Chondrocyte (in vitro differentiated cells): ENCODE results near the gene IGIP. TPM values are rescaled to one million over a fixed set of nuclear protein-coding genes. Genes with fewer than 3 reads are reported as not detected.

ENCODE experiments used
- DNase-seq: peaks from one replicate; pipeline ENCODE4 v3.0.0; 2021; ENCODE audit warnings: mixed read lengths, low spot score
- H3K27ac Mint-ChIP-seq: one replicate; pipeline ENCODE4 v1.8.0; 2021; ENCODE audit warnings: mild to moderate bottlenecking, moderate library complexity, mixed read lengths; ENCODE audit not compliant: unreplicated experiment
- H3K27me3 Mint-ChIP-seq: 2 replicates; pipeline ENCODE4 v1.8.0; 2021; ENCODE audit warnings: low read depth, mixed read lengths
- H3K36me3 Mint-ChIP-seq: 2 replicates; pipeline ENCODE4 v1.8.0; 2021; ENCODE audit warnings: low read depth, mixed read lengths
- H3K4me1 Mint-ChIP-seq: 2 replicates; pipeline ENCODE4 v1.8.0; 2021; ENCODE audit warnings: low read depth, mild to moderate bottlenecking, mixed read lengths
- H3K4me3 Mint-ChIP-seq: one replicate; pipeline ENCODE4 v1.8.0; 2021; ENCODE audit warnings: mild to moderate bottlenecking, moderate library complexity, mixed read lengths; ENCODE audit not compliant: unreplicated experiment
- H3K9me3 Mint-ChIP-seq: 2 replicates; pipeline ENCODE4 v1.8.0; 2021; ENCODE audit warnings: low read depth, mixed read lengths
- total RNA-seq: library from RNA; stranded (reverse); gene quantifications from 3 replicates; pipeline ENCODE4 v1.2.1, GENCODE V29; 2021
- TF ChIP-seq, protein P1 (sequence below): fragments of 200-600 bp; sonication (generic); IDR thresholded peaks from 2 replicates; pipeline ENCODE4 v1.5.0; 2021; ENCODE audit warnings: antibody characterized with exemption, mild to moderate bottlenecking, moderate library complexity

Gene IGIP
- total RNA-seq, 1 donor from 2014 or later = 6.9 TPM

DNA sequence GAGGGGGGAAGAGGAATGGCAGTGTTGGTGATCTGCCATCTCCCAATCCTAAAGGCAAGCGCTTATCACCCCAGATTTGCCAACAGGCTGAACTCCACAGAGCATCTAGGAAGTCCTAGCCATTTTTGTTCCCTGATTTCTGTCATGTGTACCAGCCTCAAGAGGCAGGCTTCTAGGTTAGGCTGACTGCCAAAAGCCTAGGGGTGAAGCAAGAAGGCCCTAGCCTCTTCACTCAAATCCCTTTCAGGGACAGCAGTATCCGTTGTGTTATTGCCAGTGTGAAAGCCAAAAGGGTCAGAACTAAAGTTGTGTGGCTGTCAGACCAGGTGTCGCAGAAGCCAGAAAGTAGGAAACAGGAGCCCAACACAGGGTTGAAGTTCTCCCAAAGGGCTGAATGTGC is 14.7 kb downstream of the IGIP start:
- TF ChIP-seq, protein P1, sequence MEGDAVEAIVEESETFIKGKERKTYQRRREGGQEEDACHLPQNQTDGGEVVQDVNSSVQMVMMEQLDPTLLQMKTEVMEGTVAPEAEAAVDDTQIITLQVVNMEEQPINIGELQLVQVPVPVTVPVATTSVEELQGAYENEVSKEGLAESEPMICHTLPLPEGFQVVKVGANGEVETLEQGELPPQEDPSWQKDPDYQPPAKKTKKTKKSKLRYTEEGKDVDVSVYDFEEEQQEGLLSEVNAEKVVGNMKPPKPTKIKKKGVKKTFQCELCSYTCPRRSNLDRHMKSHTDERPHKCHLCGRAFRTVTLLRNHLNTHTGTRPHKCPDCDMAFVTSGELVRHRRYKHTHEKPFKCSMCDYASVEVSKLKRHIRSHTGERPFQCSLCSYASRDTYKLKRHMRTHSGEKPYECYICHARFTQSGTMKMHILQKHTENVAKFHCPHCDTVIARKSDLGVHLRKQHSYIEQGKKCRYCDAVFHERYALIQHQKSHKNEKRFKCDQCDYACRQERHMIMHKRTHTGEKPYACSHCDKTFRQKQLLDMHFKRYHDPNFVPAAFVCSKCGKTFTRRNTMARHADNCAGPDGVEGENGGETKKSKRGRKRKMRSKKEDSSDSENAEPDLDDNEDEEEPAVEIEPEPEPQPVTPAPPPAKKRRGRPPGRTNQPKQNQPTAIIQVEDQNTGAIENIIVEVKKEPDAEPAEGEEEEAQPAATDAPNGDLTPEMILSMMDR = no peak
- H3K27me3 Mint-ChIP-seq = peaks cover 3% of the 10 kb centered on the region
- no peak overlapping the region for H3K4me3 Mint-ChIP-seq
- no peak overlapping the region for H3K27ac Mint-ChIP-seq
- no peaks in the 10 kb centered on the region for H3K36me3 Mint-ChIP-seq
- DNase-seq = no peak
- peaks cover 6% of the 10 kb centered on the region for H3K4me1 Mint-ChIP-seq
- H3K9me3 Mint-ChIP-seq = peaks cover 3% of the 10 kb centered on the region

GRCh38 chr5:140141241-140141640 is 15.5 kb downstream of the IGIP start:
- no peaks in the 10 kb centered on the region for H3K36me3 Mint-ChIP-seq
- H3K4me3 Mint-ChIP-seq = no peak overlapping the region
- H3K4me1 Mint-ChIP-seq = peaks cover 11% of the 10 kb centered on the region
- H3K27me3 Mint-ChIP-seq = peaks cover 3% of the 10 kb centered on the region
- no peak overlapping the region for H3K27ac Mint-ChIP-seq
- DNase-seq = no peak
- peaks cover 3% of the 10 kb centered on the region for H3K9me3 Mint-ChIP-seq
- TF ChIP-seq, protein P1 = no peak

DNA sequence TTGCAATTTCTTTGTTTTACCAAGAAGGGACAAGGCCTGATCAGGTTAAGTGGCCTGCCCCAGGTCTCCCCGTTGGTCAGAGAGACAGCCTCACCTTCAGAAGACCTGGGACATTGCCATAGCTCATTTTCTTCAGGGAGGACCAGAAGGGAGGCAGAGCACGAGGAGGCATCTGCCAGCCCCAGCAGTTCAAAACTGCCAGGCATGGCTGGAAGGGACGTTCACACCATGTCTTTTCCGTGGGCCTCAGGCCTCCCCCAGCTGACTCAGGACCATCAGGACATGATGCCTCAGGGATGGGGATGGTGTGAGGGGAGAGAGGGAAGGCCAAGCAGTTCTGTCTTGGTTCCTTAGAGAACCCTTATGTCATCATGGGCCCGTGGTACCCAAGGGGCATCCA is 16.5 kb downstream of the IGIP start:
- Mint-ChIP-seq H3K4me1 (peaks cover 16% of the 10 kb centered on the region), H3K27ac (no peak overlapping the region), H3K27me3 (peaks cover 10% of the 10 kb centered on the region), H3K9me3 (peaks cover 3% of the 10 kb centered on the region), H3K36me3 (no peaks in the 10 kb centered on the region), H3K4me3 (no peak overlapping the region)
- DNase-seq = no peak
- TF ChIP-seq, protein P1 = no peak

GRCh38 chr5:140142856-140143255 is 17.1 kb downstream of the IGIP start:
- Mint-ChIP-seq H3K4me1 (peaks cover 16% of the 10 kb centered on the region), H3K27me3 (peaks cover 14% of the 10 kb centered on the region), H3K4me3 (no peak overlapping the region), H3K36me3 (no peaks in the 10 kb centered on the region), H3K9me3 (peaks cover 3% of the 10 kb centered on the region), H3K27ac (no peak overlapping the region)
- TF ChIP-seq, protein P1 = no peak
- no peak for DNase-seq

- TF ChIP-seq, protein P1 = no peak
- no peak overlapping the region for H3K4me3 Mint-ChIP-seq
- H3K27me3 Mint-ChIP-seq = peaks cover 17% of the 10 kb centered on the region
- peaks cover 16% of the 10 kb centered on the region for H3K4me1 Mint-ChIP-seq
- H3K9me3 Mint-ChIP-seq = peaks cover 3% of the 10 kb centered on the region
- no peaks in the 10 kb centered on the region for H3K36me3 Mint-ChIP-seq
- no peak overlapping the region for H3K27ac Mint-ChIP-seq
- no peak for DNase-seq
Measured at GRCh38 chr5:140143521-140144258, 18.0 kb downstream of the IGIP start.
